ENCODE results near the gene DISP3. TPM values are rescaled to one million over a fixed set of nuclear protein-coding genes. Genes with fewer than 3 reads are reported as not detected.

The DISP3 gene
- polyA plus RNA-seq, 1 donor (not counting 4 experiments of a cell fraction or from before 2014, with no cell fraction given) = not detected

DNA sequence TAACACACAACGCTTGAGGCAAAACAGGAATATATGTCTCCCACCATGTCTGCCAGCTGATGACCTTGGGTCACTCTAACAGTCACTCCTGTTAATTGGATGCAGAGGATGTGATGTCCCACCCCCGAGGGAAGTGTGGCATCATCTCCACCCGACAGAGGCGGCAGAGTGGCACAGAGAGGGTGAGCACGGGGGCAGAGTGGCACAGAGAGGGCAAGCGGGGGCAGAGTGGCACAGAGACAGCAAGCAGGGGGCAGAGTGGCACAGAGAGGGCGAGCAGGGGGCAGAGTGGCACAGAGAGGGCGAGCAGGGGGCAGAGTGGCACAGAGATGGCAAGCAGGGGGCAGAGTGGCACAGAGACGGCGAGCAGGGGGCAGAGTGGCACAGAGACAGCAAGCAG lies 44.3 kb downstream of the DISP3 start:
- Histone ChIP-seq H3K27me3 (ENCODE audit: control insufficient read depth, extremely low read depth, insufficient read depth, low read length) (no peaks in the 10 kb centered on the region), H3K79me2 (ENCODE audit: control insufficient read depth, insufficient read depth, low read length) (no peaks in the 10 kb centered on the region), H3K9ac (ENCODE audit: control insufficient read depth, extremely low read depth, insufficient read depth, low read length) (no peak overlapping the region), H3K4me2 (ENCODE audit: control insufficient read depth, extremely low read depth, insufficient read depth, low read depth, low read length) (no peak overlapping the region), H2AFZ (ENCODE audit: control insufficient read depth, low read length) (no peak overlapping the region), H3K9me3 (ENCODE audit: control insufficient read depth, low read depth, low read length) (no peaks in the 10 kb centered on the region), H3K4me3 (ENCODE audit: control insufficient read depth in 2 of 3, extremely low read depth in 1 of 3, insufficient read depth in 2 of 3, low read depth in 1 of 3, low read length in 3 of 3) (no peak overlapping the region), H4K20me1 (ENCODE audit: control insufficient read depth, extremely low read depth, insufficient read depth, low read length) (no peaks in the 10 kb centered on the region), H3K9me1 (ENCODE audit: control insufficient read depth, extremely low read depth, insufficient read depth, low read length) (no peaks in the 10 kb centered on the region), H3K36me3 (ENCODE audit: control insufficient read depth in 2 of 2, extremely low read depth in 1 of 2, insufficient read depth in 2 of 2, low read length in 2 of 2) (no peaks in the 10 kb centered on the region), H3K4me1 (ENCODE audit: control insufficient read depth, extremely low read depth, insufficient read depth, low read length) (no peaks in the 10 kb centered on the region), H3K27ac (ENCODE audit: control insufficient read depth, insufficient read depth, low read length) (no peak overlapping the region)
- no peak for FAIRE-seq
- DNase-seq (ENCODE audit: low read depth, low spot score) = no peak
- dilution Hi-C loops (cut with MboI; ENCODE audit: extremely low pct_ligation_motif_present, low sequenced_read_pairs) = no loop called here
- TF ChIP-seq, protein P1, sequence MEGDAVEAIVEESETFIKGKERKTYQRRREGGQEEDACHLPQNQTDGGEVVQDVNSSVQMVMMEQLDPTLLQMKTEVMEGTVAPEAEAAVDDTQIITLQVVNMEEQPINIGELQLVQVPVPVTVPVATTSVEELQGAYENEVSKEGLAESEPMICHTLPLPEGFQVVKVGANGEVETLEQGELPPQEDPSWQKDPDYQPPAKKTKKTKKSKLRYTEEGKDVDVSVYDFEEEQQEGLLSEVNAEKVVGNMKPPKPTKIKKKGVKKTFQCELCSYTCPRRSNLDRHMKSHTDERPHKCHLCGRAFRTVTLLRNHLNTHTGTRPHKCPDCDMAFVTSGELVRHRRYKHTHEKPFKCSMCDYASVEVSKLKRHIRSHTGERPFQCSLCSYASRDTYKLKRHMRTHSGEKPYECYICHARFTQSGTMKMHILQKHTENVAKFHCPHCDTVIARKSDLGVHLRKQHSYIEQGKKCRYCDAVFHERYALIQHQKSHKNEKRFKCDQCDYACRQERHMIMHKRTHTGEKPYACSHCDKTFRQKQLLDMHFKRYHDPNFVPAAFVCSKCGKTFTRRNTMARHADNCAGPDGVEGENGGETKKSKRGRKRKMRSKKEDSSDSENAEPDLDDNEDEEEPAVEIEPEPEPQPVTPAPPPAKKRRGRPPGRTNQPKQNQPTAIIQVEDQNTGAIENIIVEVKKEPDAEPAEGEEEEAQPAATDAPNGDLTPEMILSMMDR (optimal IDR thresholded peaks at IDR 0.05 in 1 of 3, IDR thresholded peaks at IDR 0.05 in 1 of 3, conservative IDR thresholded peaks at IDR 0.05 in 1 of 3; ENCODE audit: extremely low read depth in 1 of 3, insufficient read depth in 2 of 3, low read length in 3 of 3) = no peak
- TF ChIP-seq EZH2 (IDR thresholded peaks at IDR 0.05; ENCODE audit: low read length) = no peak

DNA sequence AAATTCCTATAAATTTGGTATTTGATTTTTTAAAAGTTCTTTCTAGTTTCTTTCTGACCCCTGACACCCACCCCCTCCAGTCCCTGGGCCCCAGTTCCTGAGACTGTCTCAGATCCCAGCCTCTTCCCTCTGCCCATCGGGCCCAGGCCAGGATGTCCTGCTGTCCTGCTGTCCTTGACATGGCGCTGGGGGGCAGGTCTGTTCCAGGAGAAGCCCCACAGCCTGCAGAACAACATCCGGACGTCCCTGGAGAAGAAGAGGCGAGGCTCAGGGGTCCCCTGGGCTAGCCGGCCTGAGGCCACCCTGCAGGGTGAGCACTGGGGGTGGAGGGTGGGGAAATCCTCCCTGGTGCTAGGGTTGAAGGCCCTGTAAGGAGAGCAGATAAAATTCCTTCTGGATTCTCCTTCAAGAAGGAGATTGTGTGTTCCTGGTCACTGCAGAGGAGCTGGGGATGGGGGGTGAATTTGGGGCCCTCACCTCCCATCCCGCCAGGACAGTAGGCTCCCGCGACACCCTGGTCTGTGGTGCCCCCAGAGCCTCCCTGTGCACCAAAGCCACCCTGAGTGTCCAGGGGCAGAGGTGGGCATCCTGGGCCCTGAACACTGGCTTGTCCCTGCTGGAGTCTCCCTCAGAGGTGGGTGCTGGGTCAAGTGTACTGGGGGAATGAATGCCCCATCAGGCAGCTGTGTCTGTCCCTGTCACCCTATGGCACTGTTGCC lies 45.0 kb downstream of the DISP3 start:
- Histone ChIP-seq H3K27ac (ENCODE audit: control insufficient read depth, insufficient read depth, low read length) (no peak overlapping the region), H3K9me1 (ENCODE audit: control insufficient read depth, extremely low read depth, insufficient read depth, low read length) (no peaks in the 10 kb centered on the region), H3K9me3 (ENCODE audit: control insufficient read depth, low read depth, low read length) (no peaks in the 10 kb centered on the region), H3K4me3 (ENCODE audit: control insufficient read depth in 2 of 3, extremely low read depth in 1 of 3, insufficient read depth in 2 of 3, low read depth in 1 of 3, low read length in 3 of 3) (no peak overlapping the region), H3K79me2 (ENCODE audit: control insufficient read depth, insufficient read depth, low read length) (no peaks in the 10 kb centered on the region), H3K27me3 (ENCODE audit: control insufficient read depth, extremely low read depth, insufficient read depth, low read length) (no peaks in the 10 kb centered on the region), H4K20me1 (ENCODE audit: control insufficient read depth, extremely low read depth, insufficient read depth, low read length) (no peaks in the 10 kb centered on the region), H2AFZ (ENCODE audit: control insufficient read depth, low read length) (no peak overlapping the region), H3K4me1 (ENCODE audit: control insufficient read depth, extremely low read depth, insufficient read depth, low read length) (no peaks in the 10 kb centered on the region), H3K36me3 (ENCODE audit: control insufficient read depth in 2 of 2, extremely low read depth in 1 of 2, insufficient read depth in 2 of 2, low read length in 2 of 2) (no peaks in the 10 kb centered on the region), H3K4me2 (ENCODE audit: control insufficient read depth, extremely low read depth, insufficient read depth, low read depth, low read length) (no peak overlapping the region), H3K9ac (ENCODE audit: control insufficient read depth, extremely low read depth, insufficient read depth, low read length) (no peak overlapping the region)
- TF ChIP-seq, protein P1 (optimal IDR thresholded peaks at IDR 0.05 in 1 of 3, IDR thresholded peaks at IDR 0.05 in 1 of 3, conservative IDR thresholded peaks at IDR 0.05 in 1 of 3; ENCODE audit: extremely low read depth in 1 of 3, insufficient read depth in 2 of 3, low read length in 3 of 3) = no peak
- no peak for TF ChIP-seq EZH2 (IDR thresholded peaks at IDR 0.05; ENCODE audit: low read length)
- dilution Hi-C loops (cut with MboI; ENCODE audit: extremely low pct_ligation_motif_present, low sequenced_read_pairs) = no loop called here
- no peak for FAIRE-seq
- DNase-seq (ENCODE audit: low read depth, low spot score) = no peak
